Activated CD4-positive, alpha-beta T cell treated with anti-CD3 and anti-CD28 coated beads for 1 hour (primary cell): Measurements from ENCODE around the gene SGTB.

Source experiments
- DNase-seq: peaks from one replicate; pipeline ENCODE4 v3.0.0-alpha.2; 2020

SGTB gene

DNA sequence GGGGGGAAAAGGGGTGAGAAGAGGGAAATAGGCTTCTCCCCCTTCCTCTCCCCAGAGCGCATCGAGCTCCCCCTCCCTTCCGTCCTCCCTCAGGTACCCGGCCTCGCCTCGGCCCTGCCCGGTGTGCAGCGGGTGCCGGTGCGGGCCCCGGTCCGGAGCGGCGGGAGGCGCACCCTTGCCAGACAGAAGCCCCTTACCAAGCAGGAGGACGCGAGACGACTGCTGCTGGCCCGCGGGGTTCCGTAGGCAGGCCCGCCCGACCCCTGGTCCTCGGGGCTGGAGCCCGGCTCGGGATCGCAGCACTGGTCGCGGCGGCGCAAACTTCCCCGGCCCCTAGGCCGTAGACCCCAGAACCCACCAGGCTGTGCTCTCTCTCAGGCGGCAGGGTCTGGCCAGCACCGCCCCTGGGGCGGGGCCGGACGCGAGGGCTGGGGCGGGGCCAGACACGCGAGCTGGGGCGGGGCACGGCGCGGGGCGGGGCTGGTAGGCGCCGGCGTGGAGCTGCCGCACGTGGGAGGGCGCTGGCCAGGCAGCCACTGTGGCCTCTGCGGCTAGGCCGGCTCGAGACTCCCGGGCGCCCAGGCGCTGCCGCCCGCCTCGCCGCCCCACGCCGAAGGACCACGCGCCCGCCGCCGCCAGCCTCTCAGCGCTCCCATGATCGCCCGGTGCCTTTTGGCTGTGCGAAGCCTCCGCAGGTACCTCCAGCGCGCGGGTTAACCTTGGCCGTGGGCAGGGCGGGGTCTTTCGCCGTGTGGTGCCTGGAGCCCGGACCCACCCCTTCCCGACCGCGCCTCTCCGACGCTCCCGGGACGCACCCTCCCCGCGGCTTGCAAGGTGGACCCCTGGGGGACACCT is at the start of gene SGTB, which contains the start of gene NLN:
Gene SGTB, minus strand, starts transcription at position 390 of the 855 bp plus-strand sequence. CDS start 1,302 bp downstream, outside the sequence.
Gene NLN, plus strand, starts transcription at position 486 of the 855 bp plus-strand sequence. Its CDS starts 169 bp downstream, at position 655.
- peak; percentile 76 for DNase-seq

GRCh38 chr5:65771266-65771665 is 49.4 kb upstream of the SGTB start:
- no peak for DNase-seq

DNA sequence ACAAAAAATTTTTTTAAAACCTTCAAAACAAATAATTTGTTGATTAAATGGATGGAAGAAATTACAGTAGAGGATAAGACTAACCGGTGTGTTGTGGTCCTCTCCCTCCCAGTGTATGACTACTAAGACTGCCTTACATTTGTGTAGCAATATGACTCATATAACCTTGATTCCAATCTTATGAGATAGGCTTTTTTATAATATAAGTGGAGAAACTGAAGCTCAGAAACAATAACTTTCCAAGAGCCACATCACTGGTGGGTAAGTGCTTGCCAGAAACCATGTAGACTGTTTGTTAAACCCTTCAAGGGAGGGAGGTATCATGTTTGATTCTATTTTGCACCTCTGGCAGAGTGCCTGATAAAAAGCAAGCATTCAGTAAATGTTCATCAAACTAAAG is 47.6 kb upstream of the SGTB start:
- no peak for DNase-seq

DNA sequence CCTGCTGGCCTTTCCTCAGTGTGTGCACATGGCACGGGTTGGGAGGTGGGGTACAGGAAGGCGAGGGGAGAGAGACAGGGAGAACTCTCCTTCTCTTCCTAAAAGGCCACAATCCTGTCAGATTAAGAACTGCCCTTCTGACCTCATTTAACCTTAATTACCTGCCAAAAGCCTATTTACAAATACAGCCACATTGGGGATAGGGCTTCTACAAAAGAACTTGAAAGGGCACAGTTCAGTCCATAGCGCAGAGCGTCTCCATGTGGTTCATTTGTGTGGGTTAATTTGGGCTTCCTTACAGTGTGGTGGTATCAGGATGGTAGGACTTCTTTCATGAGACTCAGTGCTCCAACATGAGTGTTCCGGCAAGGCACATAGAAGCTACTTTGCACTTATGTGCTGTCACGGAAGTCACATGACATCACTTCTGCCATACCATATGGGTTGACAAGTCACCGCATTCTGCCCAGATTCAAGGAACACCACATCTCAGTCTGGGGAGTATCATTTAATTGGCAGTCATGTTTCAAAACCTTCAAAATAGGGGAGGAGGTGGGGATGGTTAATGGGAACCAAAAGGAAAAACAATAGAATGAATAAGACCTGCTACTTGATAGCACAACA is 46.9 kb upstream of the SGTB start:
- no peak for DNase-seq

GRCh38 chr5:65767565-65767964 is 45.7 kb upstream of the SGTB start:
- DNase-seq = no peak

DNA sequence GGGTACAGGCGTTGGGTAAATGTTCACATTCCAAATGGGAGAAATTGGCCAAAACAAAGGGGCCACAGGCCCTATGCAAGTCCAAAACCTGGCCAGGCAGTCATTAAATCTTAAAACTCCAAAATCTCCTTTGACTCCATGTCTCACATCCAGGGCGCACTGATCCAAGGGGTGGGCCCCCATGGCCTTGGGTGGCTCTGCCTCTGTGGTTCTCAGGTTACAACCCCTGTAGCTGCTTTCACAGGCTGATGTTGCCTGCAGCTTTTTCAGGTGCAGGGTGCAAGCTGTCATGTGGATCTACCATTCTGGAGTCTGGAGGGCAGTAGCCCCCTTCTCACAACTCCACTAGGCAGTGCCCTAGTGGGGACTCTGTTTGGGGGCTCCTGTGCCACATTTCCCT is 44.9 kb upstream of the SGTB start:
- DNase-seq = no peak

GRCh38 chr5:65766175-65766574 is 44.3 kb upstream of the SGTB start:
- DNase-seq = no peak

DNA sequence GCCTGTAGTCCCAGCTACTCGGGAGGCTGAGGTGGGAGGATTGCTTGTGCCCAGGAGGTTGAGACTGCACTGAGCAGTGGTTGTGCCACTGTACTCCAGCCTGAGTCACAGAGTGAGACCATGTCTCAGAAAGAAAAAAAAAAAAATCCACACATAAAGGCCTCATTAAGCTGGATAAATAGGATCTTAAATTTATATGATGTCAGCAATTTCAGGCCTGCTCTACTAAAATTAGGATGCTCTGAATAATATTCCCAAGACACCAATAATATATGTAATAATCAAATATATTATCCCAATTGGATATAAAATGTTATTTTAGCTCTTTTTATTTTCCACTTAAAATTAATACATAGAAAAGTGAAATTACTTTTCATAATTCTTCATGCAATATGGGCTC is 43.7 kb upstream of the SGTB start:
- no peak for DNase-seq

DNA sequence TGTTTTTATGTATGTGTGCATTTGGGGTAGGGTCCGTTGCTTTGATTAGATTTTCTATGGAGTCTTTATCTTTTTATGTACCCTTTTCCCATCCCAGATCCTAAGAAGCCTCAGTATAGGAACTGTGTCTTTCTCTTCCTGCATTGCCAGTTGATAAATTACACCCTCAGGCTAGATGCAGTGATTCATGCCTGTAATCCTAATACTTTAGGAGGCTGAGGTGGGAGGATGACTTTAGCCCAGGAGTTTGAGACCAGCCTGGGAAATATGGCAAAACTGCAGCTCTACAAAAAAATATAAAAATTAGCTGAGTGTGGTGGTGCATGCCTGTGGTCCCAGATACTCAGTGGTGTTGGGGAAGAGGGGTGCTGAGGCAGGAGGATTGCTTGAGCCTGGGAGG is 40.3 kb upstream of the SGTB start:
- no peak for DNase-seq

- DNase-seq = peak; percentile 32
Measured at GRCh38 chr5:65760504-65761275, 38.8 kb upstream of the SGTB start.

GRCh38 chr5:65758546-65759144 is 36.7 kb upstream of the SGTB start:
- no peak for DNase-seq

DNA sequence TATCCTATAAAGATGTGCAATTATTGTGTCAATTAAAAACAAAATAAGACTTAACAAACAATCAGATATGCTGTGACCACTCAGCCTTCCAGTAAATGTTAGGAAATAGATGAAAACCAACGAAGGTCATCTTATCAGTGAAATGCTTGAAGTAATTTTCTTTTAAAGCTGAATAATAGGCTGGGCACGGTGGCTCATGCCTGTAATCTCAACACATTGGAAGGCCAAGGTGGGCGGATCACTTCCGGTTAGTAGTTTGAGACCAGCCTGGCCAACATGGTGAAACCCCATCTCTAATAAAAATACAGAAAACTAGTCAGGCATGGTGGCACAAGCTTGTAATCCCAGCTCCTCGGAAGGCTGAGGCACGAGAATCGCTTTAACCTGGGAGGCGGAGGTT is 31.3 kb upstream of the SGTB start:
- DNase-seq = no peak

DNA sequence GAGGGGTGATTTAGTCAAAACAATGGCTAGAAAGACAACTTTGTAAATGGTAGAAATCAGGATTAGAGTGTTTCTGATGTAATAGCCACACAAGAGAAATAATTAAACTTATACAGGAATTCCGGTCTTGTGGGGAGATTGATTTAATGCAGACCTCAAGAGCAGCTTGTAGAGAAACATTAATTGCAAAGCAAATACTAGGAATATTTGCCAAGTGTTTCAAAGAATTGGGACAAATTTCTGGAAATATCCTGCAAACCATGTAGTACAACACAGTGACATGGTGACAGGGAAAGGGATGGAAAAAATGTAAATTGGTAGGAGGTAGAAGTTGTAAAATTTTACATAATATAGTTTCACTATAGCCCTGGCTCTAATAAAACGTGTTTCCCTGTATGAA is 29.0 kb upstream of the SGTB start:
- DNase-seq = no peak

DNA sequence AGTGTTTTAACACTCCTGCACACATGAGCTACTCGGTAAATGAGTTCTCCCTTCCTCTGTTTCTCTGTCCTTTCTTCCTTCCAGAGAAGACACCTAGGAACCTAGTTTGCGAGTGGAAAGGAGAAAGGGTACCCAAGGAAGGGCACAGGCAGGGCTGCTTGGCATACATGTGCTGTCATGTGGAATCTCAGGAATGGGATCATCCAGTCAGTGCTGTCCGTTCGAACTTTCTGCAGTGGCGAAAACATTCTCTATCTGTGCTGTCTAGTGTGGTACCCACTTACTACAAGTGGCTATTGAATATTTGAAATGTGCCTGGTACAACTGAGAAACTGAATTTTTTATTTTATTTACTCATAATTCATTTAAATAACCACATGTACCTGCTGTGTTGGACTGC is 28.0 kb upstream of the SGTB start:
- no peak for DNase-seq

DNA sequence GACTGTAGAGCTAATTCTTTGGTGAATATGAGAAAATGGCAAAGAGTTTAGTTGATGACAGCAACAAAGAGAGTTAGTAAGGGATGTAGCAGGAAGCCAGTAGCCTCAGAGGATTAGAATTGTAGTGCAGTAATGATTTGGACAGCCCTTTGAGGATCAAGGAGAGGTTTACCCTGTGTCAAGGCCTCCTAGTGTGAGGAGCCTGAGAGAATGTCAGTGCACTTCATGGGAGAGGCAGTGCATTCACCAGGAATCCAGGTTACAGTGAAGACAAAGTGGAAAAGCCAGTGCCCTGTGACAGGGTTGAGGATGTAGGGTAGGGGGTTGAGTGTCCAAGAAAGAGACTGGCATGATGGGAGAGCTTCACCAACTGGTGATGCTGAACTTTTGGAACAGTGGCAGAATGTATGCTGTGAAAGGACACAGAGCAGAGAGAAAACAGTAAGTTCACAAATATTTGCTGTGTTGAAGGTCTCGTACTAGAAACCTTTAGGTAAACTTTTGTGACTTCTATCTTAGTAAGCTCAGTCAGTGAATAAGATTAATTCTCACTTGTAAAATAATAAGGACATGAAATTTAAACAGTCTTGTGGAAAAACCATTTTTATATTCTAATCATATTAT is 27.4 kb upstream of the SGTB start:
- DNase-seq = no peak

GRCh38 chr5:65742565-65743231 is 20.8 kb upstream of the SGTB start:
- DNase-seq = no peak

- DNase-seq = no peak
Measured at GRCh38 chr5:65739162-65739561, 17.3 kb upstream of the SGTB start.

DNA sequence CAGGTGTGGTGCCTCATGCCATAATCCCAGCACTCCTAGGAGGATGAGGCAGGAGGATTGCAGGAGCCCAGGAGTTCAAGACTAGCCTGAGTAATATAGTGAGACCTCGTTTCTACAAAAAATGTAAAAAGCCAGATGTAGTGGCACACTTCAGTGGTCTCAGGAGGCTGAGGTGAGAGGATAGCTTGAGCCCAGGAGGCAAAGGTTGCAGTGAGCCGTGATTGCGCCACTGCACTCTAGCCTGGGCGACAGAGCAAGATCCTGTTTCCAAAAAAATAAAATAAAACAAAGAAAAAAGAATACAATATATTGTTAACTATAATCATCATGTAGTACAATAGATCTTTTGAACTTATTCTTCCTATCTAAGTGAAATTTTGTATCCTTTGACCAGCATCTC is 16.4 kb upstream of the SGTB start:
- DNase-seq = no peak

- no peak for DNase-seq
Measured at GRCh38 chr5:65737842-65738241, 15.9 kb upstream of the SGTB start.

DNA sequence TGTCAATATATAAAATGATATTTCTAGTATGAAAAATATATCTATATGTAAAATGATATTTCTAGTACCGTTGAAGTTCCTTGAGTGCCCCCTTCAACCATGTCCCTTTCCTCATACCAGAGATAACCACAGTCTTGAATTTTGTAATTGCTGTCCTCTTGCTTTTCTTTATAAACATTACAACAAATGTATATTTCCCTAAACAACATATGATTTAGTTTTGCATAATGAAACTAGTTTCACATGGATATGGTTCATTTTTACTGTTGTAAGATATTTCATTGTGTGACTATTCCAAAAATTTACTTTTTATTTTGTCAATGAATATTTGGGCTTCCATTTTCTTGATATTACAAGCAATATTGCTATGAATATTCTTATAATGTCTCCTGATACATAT is 14.1 kb upstream of the SGTB start:
- no peak for DNase-seq

- DNase-seq = no peak
Measured at GRCh38 chr5:65734921-65735320, 13.0 kb upstream of the SGTB start.

GRCh38 chr5:65734196-65734775 is 12.4 kb upstream of the SGTB start:
- DNase-seq = peak; percentile 8
